Ectodermal cell (in vitro differentiated cells): ENCODE data around the gene ANKRD45.
"Not testable (repeated sequence)": the region's sequence is repeated elsewhere in the genome, so short reads cannot be mapped to it uniquely, and the experiment has no call there.

Experiments
- H3K27ac ChIP-seq: 2 replicates; pipeline ENCODE4 v1.7.0; 2013; ENCODE audit warnings: mild to moderate bottlenecking, low read depth, low read length; ENCODE audit not compliant: insufficient read depth, poor library complexity, severe bottlenecking
- H3K27me3 ChIP-seq: 2 replicates; pipeline ENCODE4 v1.7.0; 2013; ENCODE audit warnings: mild to moderate bottlenecking, low read length; ENCODE audit not compliant: insufficient read depth, control insufficient read depth, poor library complexity, severe bottlenecking
- H3K36me3 ChIP-seq: one replicate; pipeline ENCODE4 v1.7.0; 2013; ENCODE audit warnings: low read length; ENCODE audit not compliant: control insufficient read depth, insufficient read depth
- H3K4me1 ChIP-seq: one replicate; pipeline ENCODE4 v1.7.0; 2013; ENCODE audit warnings: low read length; ENCODE audit not compliant: control insufficient read depth, insufficient read depth
- H3K4me3 ChIP-seq: 2 replicates; pipeline ENCODE4 v1.7.0; 2013; ENCODE audit warnings: low read depth, low read length, control low read depth; ENCODE audit not compliant: insufficient read depth
- H3K9me3 ChIP-seq: 2 replicates; pipeline ENCODE4 v1.7.0; 2013; ENCODE audit warnings: mild to moderate bottlenecking, low read length, moderate library complexity; ENCODE audit not compliant: control insufficient read depth
- WGBS, 2 experiments: methylation state at CpG; one replicate each; pipeline ENCODE4 v1.1.7; 2013; ENCODE audit warnings: missing lambda C conversion rate in 2 of 2; 5-methylcytosine and 5-hydroxymethylcytosine counted together

The ANKRD45 gene

DNA sequence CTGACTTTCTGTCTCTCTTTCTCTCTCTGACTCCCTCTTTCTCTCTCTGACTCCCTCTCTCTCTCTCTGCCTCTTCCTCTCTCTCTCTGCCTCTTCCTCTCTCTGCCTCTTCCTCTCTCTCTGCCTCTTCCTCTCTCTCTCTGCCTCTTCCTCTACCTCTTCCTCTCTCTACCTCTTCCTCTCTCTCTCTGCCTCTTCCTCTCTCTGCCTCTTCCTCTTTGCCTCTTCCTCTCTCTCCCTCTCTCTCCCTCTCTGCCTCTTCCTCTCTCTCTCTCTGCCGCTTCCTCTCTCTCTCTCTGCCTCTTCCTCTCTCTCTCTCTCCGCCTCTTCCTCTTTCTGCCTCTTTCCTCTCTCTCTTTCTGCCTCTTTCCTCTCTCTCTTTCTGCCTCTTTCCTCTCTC is 18.6 kb upstream of the ANKRD45 start:
- no peak overlapping the region for H3K27ac ChIP-seq
- H3K36me3 ChIP-seq, result no peaks in the 10 kb centered on the region
- H3K4me1 ChIP-seq, result no peaks in the 10 kb centered on the region
- no peaks in the 10 kb centered on the region for H3K27me3 ChIP-seq
- H3K4me3 ChIP-seq, result no peak overlapping the region
- H3K9me3 ChIP-seq, result no peaks in the 10 kb centered on the region
- WGBS, 2 experiments, result 82 to 84% methylated on average over 2 of the region's 2 CpGs

- not testable (repeated sequence) for H3K9me3 ChIP-seq, H3K27ac ChIP-seq, H3K4me1 ChIP-seq, H3K4me3 ChIP-seq, H3K36me3 ChIP-seq, H3K27me3 ChIP-seq
- WGBS, 2 experiments, result 89 to 91% methylated on average over 2 of the region's 3 CpGs
Observed at GRCh38 chr1:173685121-173685520, 15.5 kb upstream of the ANKRD45 start.

DNA sequence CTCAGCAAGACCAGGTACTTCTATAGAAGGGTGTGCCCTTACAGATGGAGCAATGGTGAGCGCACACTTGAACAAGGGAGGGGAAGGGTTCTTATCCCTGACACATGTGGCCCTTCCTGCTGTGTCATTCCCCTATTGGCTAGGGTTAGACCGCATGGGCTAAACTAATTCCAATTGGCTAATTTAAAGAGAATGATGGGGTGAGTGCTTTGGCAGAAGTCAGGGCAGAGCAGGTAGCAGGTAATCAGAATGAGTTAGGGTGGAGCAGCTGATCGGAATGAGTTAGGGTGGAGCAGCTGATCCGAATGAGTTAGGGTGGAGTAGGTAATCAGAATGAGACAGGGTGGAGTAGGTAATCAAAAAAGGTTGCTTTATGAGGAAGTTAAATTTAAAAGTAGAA is 14.2 kb upstream of the ANKRD45 start:
- not testable (repeated sequence) for H3K27me3 ChIP-seq, H3K9me3 ChIP-seq, H3K4me1 ChIP-seq, H3K36me3 ChIP-seq, H3K27ac ChIP-seq, H3K4me3 ChIP-seq
- WGBS, 2 experiments, result 89 to 90% methylated on average over 4 of the region's 4 CpGs

GRCh38 chr1:173682184-173682583 is 12.5 kb upstream of the ANKRD45 start:
- no peaks in the 10 kb centered on the region for H3K9me3 ChIP-seq
- no peaks in the 10 kb centered on the region for H3K4me1 ChIP-seq
- H3K27me3 ChIP-seq, result no peaks in the 10 kb centered on the region
- no peak overlapping the region for H3K27ac ChIP-seq
- no peak overlapping the region for H3K4me3 ChIP-seq
- H3K36me3 ChIP-seq, result no peaks in the 10 kb centered on the region

GRCh38 chr1:173680152-173680551 is 10.5 kb upstream of the ANKRD45 start:
- H3K27me3 ChIP-seq, H3K9me3 ChIP-seq, H3K4me1 ChIP-seq, H3K4me3 ChIP-seq, H3K36me3 ChIP-seq, H3K27ac ChIP-seq: not testable (repeated sequence)
- 83 to 97% methylated on average over 5 of the region's 5 CpGs for WGBS, 2 experiments

DNA sequence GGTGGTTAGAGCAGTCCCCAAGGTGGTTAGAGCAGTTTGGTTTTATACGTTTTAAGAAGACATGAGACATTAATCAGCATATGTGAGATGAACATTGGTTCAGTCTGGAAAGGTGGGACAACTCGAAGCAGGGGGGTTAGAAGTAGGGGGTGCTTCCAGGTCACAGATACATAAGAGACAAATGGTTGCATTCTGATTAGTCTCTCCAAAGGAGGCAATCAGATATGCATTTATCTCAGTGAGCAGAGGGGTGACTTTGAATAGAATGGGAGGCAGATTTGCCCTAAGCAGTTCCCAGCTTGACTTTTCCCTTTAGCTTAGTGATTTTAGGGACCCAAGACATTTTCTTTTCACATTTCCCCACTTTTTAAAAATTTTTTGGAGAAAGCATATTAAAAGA is 4.8 kb upstream of the ANKRD45 start:
- not testable (repeated sequence) for H3K4me1 ChIP-seq, H3K4me3 ChIP-seq, H3K27me3 ChIP-seq, H3K27ac ChIP-seq, H3K36me3 ChIP-seq, H3K9me3 ChIP-seq
- WGBS, 2 experiments, result 89 to 98% methylated on average over 2 of the region's 2 CpGs

GRCh38 chr1:173666646-173667045 is 3.0 kb downstream of the ANKRD45 start:
- 89 to 90% methylated on average over 2 of the region's 3 CpGs for WGBS, 2 experiments
- Histone ChIP-seq H3K9me3 (no peaks in the 10 kb centered on the region), H3K4me3 (no peak overlapping the region), H3K4me1 (peaks cover 10% of the 10 kb centered on the region), H3K27me3 (peaks cover 6% of the 10 kb centered on the region), H3K36me3 (no peaks in the 10 kb centered on the region), H3K27ac (no peak overlapping the region)

DNA sequence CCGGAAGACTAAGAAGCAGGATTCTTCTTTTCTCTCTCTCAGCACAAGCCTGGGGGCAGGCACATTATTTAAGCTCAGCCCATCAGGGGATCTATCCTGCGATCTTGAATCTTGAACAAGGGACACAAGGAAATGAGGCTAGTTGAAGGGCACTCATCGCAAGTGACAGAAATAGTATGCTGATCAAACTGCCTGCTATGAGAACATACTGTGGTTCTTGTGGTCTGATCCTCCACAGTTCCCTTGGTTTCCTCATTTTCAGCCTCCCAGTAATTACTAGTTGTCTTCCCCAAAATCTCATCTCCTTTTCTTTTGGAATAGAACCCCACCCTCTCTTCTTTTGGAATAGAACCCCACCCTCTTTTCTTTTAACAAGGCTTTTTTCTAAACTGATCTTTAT is 6.5 kb downstream of the ANKRD45 start:
- Histone ChIP-seq H3K36me3 (no peaks in the 10 kb centered on the region), H3K27ac (no peak overlapping the region), H3K27me3 (no peaks in the 10 kb centered on the region), H3K9me3 (no peaks in the 10 kb centered on the region), H3K4me3 (no peak overlapping the region), H3K4me1 (no peaks in the 10 kb centered on the region)
- 93% methylated on average over 3 of the region's 3 CpGs for WGBS, 2 experiments

GRCh38 chr1:173661763-173662162 is 7.9 kb downstream of the ANKRD45 start:
- Histone ChIP-seq H3K27me3 (no peaks in the 10 kb centered on the region), H3K4me1 (no peaks in the 10 kb centered on the region), H3K36me3 (no peaks in the 10 kb centered on the region), H3K4me3 (no peak overlapping the region), H3K9me3 (no peaks in the 10 kb centered on the region), H3K27ac (no peak overlapping the region)
- 59 to 67% methylated on average over 1 of the region's 1 CpG for WGBS, 2 experiments

- H3K4me3 ChIP-seq, result no peak overlapping the region
- WGBS, 2 experiments, result 92% methylated on average over 1 of the region's 1 CpG; no CpG with 5 or more reads in 1 of the 2 experiments
- H3K27ac ChIP-seq, result no peak overlapping the region
- H3K36me3 ChIP-seq, result no peaks in the 10 kb centered on the region
- H3K4me1 ChIP-seq, result no peaks in the 10 kb centered on the region
- no peaks in the 10 kb centered on the region for H3K9me3 ChIP-seq
- H3K27me3 ChIP-seq, result no peaks in the 10 kb centered on the region
Observed at GRCh38 chr1:173661271-173661670, 8.4 kb downstream of the ANKRD45 start.

GRCh38 chr1:173660306-173660705 is 9.3 kb downstream of the ANKRD45 start:
- Histone ChIP-seq H3K4me1 (no peaks in the 10 kb centered on the region), H3K27me3 (no peaks in the 10 kb centered on the region), H3K36me3 (peaks cover 3% of the 10 kb centered on the region), H3K27ac (no peak overlapping the region), H3K9me3 (no peaks in the 10 kb centered on the region), H3K4me3 (no peak overlapping the region)
- 90 to 94% methylated on average over 2 of the region's 2 CpGs for WGBS, 2 experiments
